ENCODE results near the gene SYT7. TPM values are rescaled to one million over a fixed set of nuclear protein-coding genes. Genes with fewer than 3 reads are reported as not detected.

The SYT7 gene
- total and polyA plus RNA-seq, 4 donors, result 2.1 to 114 (median 30.8) TPM

GRCh38 chr11:61486779-61487178 is 94.1 kb downstream of the SYT7 start:
- WGBS, result 91% methylated on average over 5 of the region's 5 CpGs
- no peak for TF ChIP-seq CTCF (IDR thresholded peaks at IDR 0.05; ENCODE audit: low read depth, low read length, missing input control)
- TF ChIP-seq ZBTB33 (IDR thresholded peaks at IDR 0.05), result no peak
- no peak for TF ChIP-seq GABPA (IDR thresholded peaks at IDR 0.05 in 1 of 2, conservative IDR thresholded peaks at IDR 0.05 in 1 of 2)
- TF ChIP-seq FOXA2 (IDR thresholded peaks at IDR 0.05), result no peak
- no peak for TF ChIP-seq NR2F2 (IDR thresholded peaks at IDR 0.05)
- no peak for TF ChIP-seq EGR1 (IDR thresholded peaks at IDR 0.05; ENCODE audit: low read depth in 2 of 2)
- DNase-seq (ENCODE audit: low spot score), result no peak
- Histone ChIP-seq H3K27ac (ENCODE audit: low read depth in 1 of 2, low read length in 2 of 2) (no peak overlapping the region), H3K4me1 (ENCODE audit: control insufficient read depth in 4 of 4, insufficient read depth in 4 of 4, low read length in 3 of 4) (peaks cover 16 to 36% (median 29%) of the 10 kb centered on the region in 4 donors), H3K9ac (ENCODE audit: low read depth in 1 of 2, low read length in 2 of 2) (no peak overlapping the region), H3K36me3 (ENCODE audit: control insufficient read depth in 4 of 4, insufficient read depth in 3 of 4, low read depth in 1 of 4, low read length in 3 of 4) (no peaks in the 10 kb centered on the region), H3K9me3 (ENCODE audit: control insufficient read depth in 4 of 4, low read length in 3 of 4) (no peaks in the 10 kb centered on the region), H3K4me3 (ENCODE audit: low read depth in 1 of 3, low read length in 3 of 3) (no peak overlapping the region), H3K27me3 (ENCODE audit: control insufficient read depth in 4 of 4, insufficient read depth in 4 of 4, low read length in 3 of 4) (no peaks in the 10 kb centered on the region)

- no peaks in the 10 kb centered on the region for H3K27me3 ChIP-seq (ENCODE audit: control insufficient read depth in 4 of 4, insufficient read depth in 4 of 4, low read length in 3 of 4)
- no peaks in the 10 kb centered on the region for H3K9me3 ChIP-seq (ENCODE audit: control insufficient read depth in 4 of 4, low read length in 3 of 4)
- no peaks in the 10 kb centered on the region for H3K36me3 ChIP-seq (ENCODE audit: control insufficient read depth in 4 of 4, insufficient read depth in 3 of 4, low read depth in 1 of 4, low read length in 3 of 4)
- TF ChIP-seq CTCF (IDR thresholded peaks at IDR 0.05; ENCODE audit: low read depth, low read length, missing input control), result no peak
- TF ChIP-seq GABPA (IDR thresholded peaks at IDR 0.05 in 1 of 2, conservative IDR thresholded peaks at IDR 0.05 in 1 of 2), result no peak
- no peak for TF ChIP-seq NR2F2 (IDR thresholded peaks at IDR 0.05)
- no peak for TF ChIP-seq ZBTB33 (IDR thresholded peaks at IDR 0.05)
- no peak for TF ChIP-seq SP1 (IDR thresholded peaks at IDR 0.05)
- no peak for TF ChIP-seq YY1 (IDR thresholded peaks at IDR 0.05)
- TF ChIP-seq FOXA1 (IDR thresholded peaks at IDR 0.05), result no peak
- TF ChIP-seq HNF4A (conservative IDR thresholded peaks at IDR 0.05), result no peak
- no peak for TF ChIP-seq HNF4G (IDR thresholded peaks at IDR 0.05)
- no peak for TF ChIP-seq TAF1 (conservative IDR thresholded peaks at IDR 0.05)
- no peak for TF ChIP-seq ATF3 (IDR thresholded peaks at IDR 0.05)
- TF ChIP-seq JUND (IDR thresholded peaks at IDR 0.05), result no peak
- no peak for TF ChIP-seq REST (IDR thresholded peaks at IDR 0.05)
- no peak for TF ChIP-seq RXRA (IDR thresholded peaks at IDR 0.05)
- no peak for TF ChIP-seq MAX (IDR thresholded peaks at IDR 0.05)
- TF ChIP-seq FOXA2 (IDR thresholded peaks at IDR 0.05), result no peak
- no peak for TF ChIP-seq EGR1 (IDR thresholded peaks at IDR 0.05; ENCODE audit: low read depth in 2 of 2)
- TF ChIP-seq RAD21 (IDR thresholded peaks at IDR 0.05), result no peak
- H3K4me3 ChIP-seq (ENCODE audit: low read depth in 1 of 3, low read length in 3 of 3), result no peak overlapping the region
- peaks cover 16 to 29% (median 28%) of the 10 kb centered on the region in 4 donors for H3K4me1 ChIP-seq (ENCODE audit: control insufficient read depth in 4 of 4, insufficient read depth in 4 of 4, low read length in 3 of 4)
- no peak for DNase-seq (ENCODE audit: low spot score)
- no peak overlapping the region for H3K9ac ChIP-seq (ENCODE audit: low read depth in 1 of 2, low read length in 2 of 2)
- 96% methylated on average over 6 of the region's 6 CpGs for WGBS
- no peak overlapping the region for H3K27ac ChIP-seq (ENCODE audit: low read depth in 1 of 2, low read length in 2 of 2)
Measured at GRCh38 chr11:61486011-61486620, 94.8 kb downstream of the SYT7 start.

Data from liver (tissue), 9 donors.